Right hindlimb (tissue), 1 donor: ENCODE data around the gene CYBA.
"Not testable (repeated sequence)": the region's sequence is repeated elsewhere in the genome, so short reads cannot be mapped to it uniquely, and the experiment has no call there.

Experiments
- DNase-seq: peaks from one replicate; pipeline ENCODE4 v3.0.0-alpha.2; 2018

Gene CYBA

DNA sequence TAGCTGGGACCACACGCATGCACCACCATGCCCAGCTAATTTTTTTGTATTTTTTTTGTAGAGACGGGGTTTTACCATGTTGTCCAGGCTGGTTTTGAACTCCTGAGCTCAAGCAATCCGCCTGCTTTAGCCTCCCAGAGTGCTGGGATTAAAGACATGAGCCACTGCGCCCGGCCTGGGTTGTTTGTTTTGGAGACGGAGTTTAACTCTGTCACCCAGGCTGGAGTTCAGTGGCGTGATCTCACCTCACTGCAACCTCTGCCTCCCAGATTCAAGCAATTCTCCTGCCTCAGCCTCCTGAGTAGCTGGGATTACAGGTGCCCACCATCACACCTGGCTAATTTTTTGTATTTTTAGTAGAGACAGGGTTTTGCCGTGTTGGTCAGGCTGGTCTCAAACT lies 41.4 kb downstream of the CYBA start:
- not testable (repeated sequence) for DNase-seq

DNA sequence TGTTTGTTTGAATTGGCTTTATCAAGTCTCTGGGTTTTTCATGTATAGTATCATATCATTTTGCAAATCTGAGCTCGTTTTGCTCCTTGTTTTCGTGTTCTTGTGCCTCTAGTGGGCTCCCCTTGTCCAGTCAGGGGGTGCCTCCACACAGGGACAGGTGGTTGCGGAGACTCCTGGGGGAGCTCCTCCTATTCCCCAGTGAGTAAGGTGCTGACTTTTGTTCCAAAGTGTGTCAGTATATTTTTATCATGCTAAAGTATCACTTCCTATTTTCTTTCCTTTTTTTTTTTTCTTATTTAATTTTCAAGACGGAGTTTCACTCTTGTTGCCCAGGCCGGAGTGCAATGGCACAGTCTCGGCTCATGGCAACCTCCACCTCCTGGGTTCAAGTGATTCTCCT lies 42.8 kb downstream of the CYBA start:
- DNase-seq: no peak

DNA sequence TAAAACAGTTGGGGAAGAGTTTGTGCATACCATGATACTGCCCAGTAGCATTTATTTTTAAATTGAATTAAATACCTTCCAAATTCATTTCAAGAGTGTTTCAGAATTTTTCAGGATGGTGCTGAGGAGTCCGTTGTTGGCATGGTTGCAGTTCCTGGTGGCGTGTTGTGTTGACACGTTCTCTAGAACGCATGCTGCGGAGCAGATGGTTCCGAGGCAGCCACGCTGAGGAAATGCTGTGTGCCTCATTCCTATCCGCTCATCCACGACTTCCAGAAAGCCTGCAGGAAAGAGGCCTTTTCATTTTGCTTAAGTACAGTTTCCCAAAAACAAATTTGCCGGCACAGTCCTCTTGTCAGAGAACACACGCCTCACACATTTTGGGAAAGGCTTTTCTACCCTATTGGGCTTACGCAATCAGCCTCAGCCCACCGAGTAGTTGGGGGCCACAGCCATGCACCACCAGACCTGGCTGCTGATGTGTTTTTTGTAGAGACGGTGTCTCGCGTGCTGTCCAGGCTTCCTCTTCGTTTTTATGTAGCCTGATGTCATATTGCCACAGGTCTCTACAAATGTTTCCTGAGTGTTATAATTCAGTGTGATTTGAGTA lies 44.6 kb downstream of the CYBA start:
- no peak for DNase-seq

DNA sequence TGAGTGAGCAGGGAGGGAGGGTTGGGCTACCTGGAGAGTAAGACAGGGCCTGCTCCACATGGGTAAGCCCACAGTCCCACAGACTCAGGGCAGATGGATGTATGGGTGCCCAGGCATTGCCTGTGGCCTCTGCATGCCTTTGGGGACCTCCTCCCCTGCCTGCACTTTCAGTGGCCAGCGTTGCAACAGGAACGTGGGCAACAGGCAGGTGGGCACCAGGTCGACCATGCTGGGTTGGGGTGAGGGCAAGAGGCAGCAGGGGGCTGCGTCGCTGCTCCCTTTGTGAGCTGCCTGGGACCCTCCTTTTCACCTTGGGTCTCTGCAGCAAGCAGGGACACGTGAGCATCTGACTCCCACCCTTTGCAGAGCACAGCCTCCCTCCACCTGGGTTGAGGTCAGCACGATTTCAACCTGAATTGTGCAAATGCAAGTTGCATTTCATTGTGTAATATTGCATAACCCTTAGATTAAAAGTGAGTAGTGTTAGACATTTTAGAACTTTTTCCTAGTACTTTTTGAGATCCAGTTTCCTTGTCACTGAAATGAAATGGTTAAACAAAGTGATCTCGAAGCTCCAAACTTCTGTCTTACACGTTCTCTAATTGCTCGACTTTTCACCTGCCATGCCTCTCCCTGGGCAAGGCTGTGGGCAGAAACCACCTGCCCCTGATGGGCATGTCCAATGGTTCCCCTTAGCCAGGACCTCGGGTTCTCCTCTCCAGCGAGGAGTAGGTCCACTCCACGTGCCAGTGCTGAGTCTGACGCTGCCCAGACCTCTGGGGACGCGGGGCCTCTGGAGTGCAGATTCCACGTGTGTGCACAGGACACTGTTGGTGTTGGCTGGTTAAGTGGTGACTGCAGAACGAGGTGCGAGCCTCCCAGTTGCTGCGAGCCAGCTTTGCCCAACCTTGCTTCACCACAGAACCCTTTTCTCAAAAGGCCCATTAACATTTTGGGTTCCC lies 45.4 kb downstream of the CYBA start:
- DNase-seq: no peak

DNA sequence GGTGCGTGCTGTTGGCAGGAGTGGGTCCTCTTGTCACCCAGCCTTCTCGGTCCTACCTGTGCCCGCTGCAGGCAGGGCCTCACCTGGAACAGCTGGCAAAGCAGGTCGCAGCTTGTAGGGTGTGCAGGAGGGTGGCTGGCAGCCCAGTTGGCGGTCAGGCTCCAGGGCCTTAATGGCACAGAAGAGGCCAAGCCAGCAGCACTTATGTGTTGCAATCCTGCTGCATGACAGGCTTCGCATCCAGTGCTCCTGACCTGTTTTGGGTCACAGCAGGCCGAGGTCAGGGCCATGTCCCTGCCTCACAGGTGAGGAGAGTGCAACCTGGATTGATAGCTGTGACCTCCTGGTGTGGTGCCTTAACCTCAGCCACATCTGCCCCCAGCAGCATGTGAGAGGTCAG lies 48.8 kb downstream of the CYBA start:
- DNase-seq: no peak

DNA sequence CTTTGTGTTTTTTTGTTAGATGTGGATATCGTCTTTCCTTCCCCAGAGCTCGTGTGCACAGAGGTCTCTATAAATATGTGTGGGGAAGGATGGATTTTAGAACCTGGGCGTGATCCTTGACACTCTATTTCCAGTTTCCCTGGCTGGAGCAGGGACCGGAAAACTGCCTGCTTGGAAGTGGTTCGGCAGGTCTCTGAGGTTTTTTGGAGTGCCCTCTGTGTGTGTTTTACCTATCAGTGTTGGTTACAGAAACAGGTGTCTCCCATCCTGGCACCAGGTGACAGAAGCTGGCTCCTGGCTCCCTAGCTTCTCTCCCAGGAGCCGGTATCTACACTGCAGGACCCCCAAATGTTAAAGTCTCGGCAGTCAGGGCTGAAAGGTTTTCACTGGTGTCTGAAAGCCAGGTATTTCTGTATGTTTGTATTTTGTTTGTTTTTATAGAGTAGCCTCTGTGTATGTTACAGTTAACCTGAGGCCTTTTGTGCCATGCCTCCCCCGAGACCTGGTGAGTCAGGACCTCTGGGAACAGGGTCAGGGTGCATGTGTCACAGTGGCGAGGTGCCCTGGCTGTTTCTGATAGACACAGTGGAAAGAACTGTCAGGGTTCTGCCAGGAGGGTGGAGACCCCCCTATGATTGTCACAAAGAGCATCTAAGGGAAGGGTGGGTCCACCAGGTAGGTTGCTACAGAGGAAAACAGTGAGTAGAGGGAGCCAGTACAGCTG lies 49.4 kb downstream of the CYBA start:
- no peak for DNase-seq

DNA sequence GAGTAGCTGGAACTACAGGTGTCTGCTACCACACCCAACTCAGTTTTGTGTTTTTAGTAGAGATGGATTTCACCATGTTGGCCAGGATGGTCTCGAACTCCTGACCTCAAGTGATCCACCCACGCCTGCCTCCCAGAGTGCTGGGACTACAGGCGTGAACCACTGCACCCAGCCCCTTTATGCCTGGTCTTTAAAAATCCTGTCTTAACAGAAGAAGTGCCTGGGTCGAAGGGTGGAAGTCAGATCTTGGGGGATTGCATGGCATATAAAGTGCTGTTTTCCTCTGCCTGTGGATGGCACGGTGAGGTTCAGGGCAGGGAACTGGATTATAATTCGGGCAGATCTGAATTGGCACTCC lies 50.3 kb downstream of the CYBA start:
- DNase-seq: no peak

DNA sequence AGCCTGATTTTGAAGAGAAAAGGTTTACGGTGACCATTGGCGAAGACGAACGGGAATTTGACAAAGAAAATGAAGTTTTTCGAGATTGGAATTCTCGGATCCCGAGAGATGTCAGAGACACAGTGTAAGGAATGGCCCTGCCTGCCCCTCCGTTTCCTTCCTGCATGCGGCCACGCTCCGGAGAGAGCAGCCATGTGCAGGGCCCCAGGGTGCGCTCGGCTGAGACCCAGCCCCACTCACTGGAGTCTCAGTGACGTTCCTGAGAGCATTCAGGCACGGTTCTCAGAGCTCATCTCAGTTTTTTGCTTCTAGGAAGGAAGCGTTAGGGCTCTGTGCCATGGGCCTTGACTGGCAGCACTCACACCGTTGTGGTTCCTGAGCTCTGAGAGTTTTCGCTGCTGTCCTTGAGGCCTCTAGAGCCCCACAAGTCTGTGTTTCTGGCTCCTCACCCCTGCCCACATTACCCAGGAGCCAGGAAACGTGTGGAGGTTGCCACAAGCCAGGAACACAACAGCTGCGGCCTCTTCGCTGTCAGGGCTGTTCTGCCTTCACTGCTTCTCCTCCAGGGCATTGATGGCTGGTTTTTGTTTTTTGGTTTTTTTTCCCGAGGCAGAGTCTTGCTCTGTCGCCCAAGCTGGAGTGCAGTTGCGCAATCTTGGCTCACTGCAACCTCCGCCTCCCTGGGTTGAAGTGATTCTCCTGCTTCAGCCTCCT lies 50.9 kb downstream of the CYBA start:
- DNase-seq: no peak

DNA sequence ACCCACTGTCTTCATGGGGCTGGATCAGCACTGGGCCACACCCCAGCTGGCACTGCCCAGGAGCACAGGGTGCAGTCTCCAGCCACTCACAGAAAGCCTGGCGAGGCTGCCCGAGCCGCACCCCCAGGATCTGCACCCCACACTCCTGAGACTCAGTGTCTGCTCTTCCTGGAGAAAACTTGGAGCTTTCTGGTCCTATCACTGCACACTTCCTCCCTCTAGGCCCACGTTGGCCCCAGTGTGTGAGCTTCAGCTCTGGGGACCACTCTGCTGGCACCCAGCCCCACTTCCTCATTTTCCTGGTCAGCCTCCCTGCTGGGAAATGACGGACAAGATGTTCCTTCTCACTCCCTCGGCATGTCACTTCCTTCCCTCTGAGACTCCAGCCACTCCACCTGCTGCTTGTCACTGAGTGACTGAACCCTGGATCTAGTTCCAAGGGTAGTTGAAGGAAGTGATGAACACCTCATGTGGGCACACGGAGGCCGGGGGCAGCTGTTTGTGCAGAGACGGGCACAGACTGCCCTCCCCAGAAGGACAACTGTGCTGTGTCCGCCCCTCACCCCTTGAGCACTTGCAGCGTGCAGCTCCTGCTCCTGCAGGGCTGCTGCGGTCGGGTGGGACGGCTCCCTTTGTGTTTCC lies 51.6 kb downstream of the CYBA start:
- peak; percentile 59 for DNase-seq

DNA sequence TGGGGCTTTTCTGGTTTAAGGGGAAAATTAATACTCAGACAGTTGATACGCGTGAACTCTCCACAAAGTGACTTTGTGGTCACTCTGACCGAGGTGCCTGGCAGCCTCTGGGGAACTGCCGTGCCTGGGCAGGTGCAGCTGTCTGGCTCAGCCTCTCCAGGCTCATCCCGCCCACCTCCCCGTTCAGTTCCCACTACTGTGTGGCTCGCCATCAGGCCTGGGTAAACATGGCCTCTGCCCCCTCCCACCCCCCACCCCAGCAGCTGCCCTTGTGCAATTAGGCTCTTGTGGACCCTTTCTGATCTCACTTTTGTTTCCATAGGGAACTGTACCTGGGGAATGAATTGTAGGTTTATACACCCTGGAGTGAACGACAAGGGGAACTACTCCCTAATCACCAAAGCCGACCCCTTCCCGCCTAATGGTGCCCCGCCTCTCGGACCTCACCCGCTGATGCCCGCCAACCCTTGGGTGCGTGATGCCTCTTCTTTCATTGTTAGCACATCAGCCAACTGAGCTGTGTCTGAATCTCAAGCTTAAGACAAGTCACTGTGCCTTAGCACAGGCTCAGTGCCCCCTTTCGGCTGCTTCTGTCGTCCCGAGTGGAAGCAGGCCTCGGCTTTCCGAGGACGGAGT lies 52.9 kb downstream of the CYBA start:
- no peak for DNase-seq

DNA sequence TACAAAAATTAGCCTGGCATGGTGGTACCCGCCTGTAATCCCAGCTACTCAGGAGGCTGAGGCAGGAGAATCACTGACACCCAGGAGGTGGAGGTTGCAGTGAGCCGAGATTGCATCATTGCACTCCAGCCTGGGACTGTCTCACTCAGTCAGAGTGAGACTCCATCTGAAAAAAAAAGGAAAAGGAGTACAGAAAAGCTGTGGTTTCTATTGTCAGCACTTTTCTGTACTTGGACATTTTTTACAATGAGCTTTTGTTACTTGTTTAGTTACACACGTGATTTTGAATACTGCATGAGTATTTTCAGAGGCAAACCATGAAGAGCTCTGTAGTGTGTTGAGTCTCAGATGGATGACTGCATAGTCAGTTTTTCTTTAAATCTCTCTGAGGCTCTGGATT lies 54.4 kb downstream of the CYBA start:
- DNase-seq: no peak

DNA sequence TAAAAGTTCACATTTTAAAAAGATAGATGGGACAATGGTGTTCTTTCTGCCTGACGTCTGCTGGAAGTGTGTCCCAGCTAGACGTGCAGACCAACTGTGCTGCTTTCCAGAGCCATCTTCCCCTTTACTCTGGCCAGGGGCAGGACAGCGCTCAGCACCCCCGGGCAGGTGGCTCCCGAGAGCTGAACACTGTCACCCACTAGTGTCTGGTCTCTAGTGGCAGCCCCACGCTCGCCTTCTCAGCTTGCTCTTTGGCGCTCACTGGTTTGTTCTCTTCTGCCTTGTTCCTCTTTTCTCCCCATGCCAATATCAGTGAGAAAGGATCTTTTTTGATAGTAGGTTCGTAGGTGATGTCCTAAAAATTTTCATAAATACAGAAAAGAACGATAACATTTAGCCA lies 54.9 kb downstream of the CYBA start:
- DNase-seq: no peak

DNA sequence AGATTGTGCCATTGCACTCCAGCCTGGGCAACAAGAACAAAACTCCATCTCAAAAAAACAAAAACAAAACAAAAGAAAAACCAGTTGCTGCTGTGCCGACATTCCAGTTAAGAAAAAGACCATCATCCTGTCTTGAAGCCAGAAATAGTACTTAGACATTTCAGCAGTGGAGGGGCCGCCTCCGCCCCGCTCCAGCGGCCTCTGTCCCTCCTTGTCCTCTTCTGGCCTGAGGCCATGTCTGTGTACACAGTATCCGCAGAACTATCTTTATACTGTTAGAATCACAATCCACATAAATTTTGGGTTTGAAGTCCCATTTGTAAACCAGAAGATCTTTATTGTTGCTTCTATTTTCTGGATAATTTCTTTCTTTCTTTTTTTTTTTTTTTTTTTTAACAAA lies 55.8 kb downstream of the CYBA start:
- no peak for DNase-seq

DNA sequence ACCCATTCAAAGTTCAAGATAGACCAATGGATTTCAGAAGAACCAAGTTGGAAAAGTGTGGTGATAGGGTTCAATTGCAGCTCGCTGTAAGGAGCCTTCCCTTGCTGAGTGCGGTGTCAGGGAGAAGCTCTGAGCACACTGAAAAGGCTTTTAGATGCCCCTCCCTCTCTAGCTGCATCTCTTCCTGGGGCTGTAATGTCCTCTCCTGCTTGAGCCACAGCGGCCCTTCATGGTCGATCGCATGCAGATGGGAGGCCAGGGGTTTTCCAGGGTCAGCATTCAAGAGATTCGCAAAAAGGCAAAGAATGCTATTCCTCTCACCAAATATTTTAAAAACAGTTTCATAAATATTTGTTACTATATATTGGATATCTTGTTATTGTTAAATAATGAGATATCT lies 56.9 kb downstream of the CYBA start:
- DNase-seq: no peak

DNA sequence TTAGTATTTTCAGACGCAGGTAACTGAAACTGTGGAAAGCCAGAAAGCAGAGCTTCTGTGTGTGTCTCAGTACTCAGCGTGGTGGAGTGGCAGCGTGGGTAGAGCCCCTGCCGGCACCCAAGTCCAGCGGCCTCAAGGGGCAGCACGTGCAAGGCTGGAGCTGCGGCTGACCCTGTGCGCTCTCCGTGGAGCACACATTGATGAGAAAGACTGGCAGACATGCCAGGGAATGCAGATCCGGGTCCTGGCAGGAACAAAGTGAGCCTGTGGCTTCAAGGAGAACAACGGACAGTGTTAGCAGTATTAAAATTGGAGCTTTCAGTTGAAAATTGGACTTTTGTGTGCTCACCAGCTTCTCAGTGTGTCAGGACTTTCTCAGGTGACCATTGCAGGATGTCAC lies 57.4 kb downstream of the CYBA start:
- DNase-seq: no peak
